Loucy (cell line): ENCODE measurements around the gene COQ10B.

Experiments used
- H2AFZ ChIP-seq: fragments of 200-600 bp; sonication (generic); 2 replicates; pipeline ENCODE4 v1.6.0; 2016; ENCODE audit warnings: antibody characterized with exemption, mild to moderate bottlenecking, low read length, moderate library complexity
- H3F3A ChIP-seq: fragments of 200-600 bp; 2 replicates; pipeline ENCODE4 v1.6.0; 2016; ENCODE audit warnings: antibody characterized with exemption, low read depth, mild to moderate bottlenecking
- H3K27me3 ChIP-seq: fragments of 200-600 bp; sonication (generic); 2 replicates; pipeline ENCODE4 v1.6.1; 2014; ENCODE audit warnings: low read length, mild to moderate bottlenecking; ENCODE audit not compliant: insufficient read depth, poor library complexity, severe bottlenecking
- H3K36me3 ChIP-seq: fragments of 200-600 bp; sonication (generic); 2 replicates; pipeline ENCODE4 v1.6.1; 2016; ENCODE audit warnings: low read length; ENCODE audit not compliant: insufficient read depth
- H3K4me1 ChIP-seq: fragments of 200-600 bp; sonication (generic); 2 replicates; pipeline ENCODE4 v1.5.1; 2014; ENCODE audit warnings: low read length, mild to moderate bottlenecking; ENCODE audit not compliant: insufficient read depth, poor library complexity, severe bottlenecking
- H3K4me2 ChIP-seq: fragments of 200-600 bp; sonication (generic); 2 replicates; pipeline ENCODE4 v1.6.0; 2014; ENCODE audit warnings: antibody characterized with exemption, low read length, low read depth, mild to moderate bottlenecking; ENCODE audit not compliant: poor library complexity, severe bottlenecking
- H3K4me3 ChIP-seq: fragments of 200-600 bp; sonication (generic); 2 replicates; pipeline ENCODE4 v1.5.1; 2014; ENCODE audit warnings: low read length, mild to moderate bottlenecking, mixed read lengths; ENCODE audit not compliant: poor library complexity, severe bottlenecking
- H3K79me2 ChIP-seq: fragments of 200-600 bp; sonication (generic); 2 replicates; pipeline ENCODE4 v1.6.1; 2014; ENCODE audit warnings: low read length; ENCODE audit not compliant: insufficient read depth
- H3K9ac ChIP-seq: fragments of 200-600 bp; sonication (generic); 2 replicates; pipeline ENCODE4 v1.6.0; 2014; ENCODE audit warnings: mild to moderate bottlenecking, low read depth, low read length, moderate library complexity; ENCODE audit not compliant: poor library complexity, severe bottlenecking
- H3K9me2 ChIP-seq: fragments of 200-600 bp; sonication (generic); replicated peaks from 2 replicates; pipeline ENCODE4 v1.6.1; 2016; ENCODE audit warnings: low read depth, low read length, mixed read lengths
- H3K9me3 ChIP-seq: fragments of 200-600 bp; sonication (generic); 2 replicates; pipeline ENCODE4 v1.6.1; 2014; ENCODE audit warnings: mild to moderate bottlenecking, antibody characterized with exemption, low read length, low read depth; ENCODE audit not compliant: insufficient read depth
- H4K20me1 ChIP-seq: fragments of 200-600 bp; sonication (generic); 2 replicates; pipeline ENCODE4 v1.6.0; 2014; ENCODE audit warnings: antibody characterized with exemption, low read length, mild to moderate bottlenecking; ENCODE audit not compliant: insufficient read depth, poor library complexity, severe bottlenecking
- CTCF ChIP-seq: fragments of 200-600 bp; sonication (generic); conservative IDR thresholded peaks from 2 replicates; pipeline ENCODE4 v1.5.1; 2014; ENCODE audit warnings: mild to moderate bottlenecking, antibody characterized with exemption, low read length
- EZH2phosphoT487 ChIP-seq: fragments of 200-600 bp; IDR thresholded peaks from 2 replicates; pipeline ENCODE4 v1.6.1; 2018; ENCODE audit warnings: antibody characterized with exemption, mild to moderate bottlenecking, moderate library complexity, borderline replicate concordance

Gene COQ10B

GRCh38 chr2:197516393-197516761 is 63.0 kb downstream of the COQ10B start:
- Histone ChIP-seq H4K20me1 (peaks cover 34% of the 10 kb centered on the region), H3K36me3 (no peaks in the 10 kb centered on the region), H3K4me3 (peak overlapping the region; percentile 84), H3K4me1 (peaks cover 40% of the 10 kb centered on the region), H3K27me3 (no peaks in the 10 kb centered on the region), H3K9me3 (no peaks in the 10 kb centered on the region), H3K4me2 (peak overlapping the region; percentile 78), H3K79me2 (peaks cover 69% of the 10 kb centered on the region), H3F3A (no peaks in the 10 kb centered on the region), H3K9me2 (no peaks in the 10 kb centered on the region), H3K9ac (peak overlapping the region; percentile 92), H2AFZ (peak overlapping the region; percentile 74)
- no peak for TF ChIP-seq CTCF
- TF ChIP-seq EZH2phosphoT487 = no peak

- no peaks in the 10 kb centered on the region for H3K36me3 ChIP-seq
- no peaks in the 10 kb centered on the region for H3K9me3 ChIP-seq
- peak overlapping the region; percentile 78 for H3K4me2 ChIP-seq
- H3K79me2 ChIP-seq = peaks cover 76% of the 10 kb centered on the region
- no peaks in the 10 kb centered on the region for H3F3A ChIP-seq
- H2AFZ ChIP-seq = no peak overlapping the region
- TF ChIP-seq EZH2phosphoT487 (no peak), CTCF (no peak)
- no peaks in the 10 kb centered on the region for H3K9me2 ChIP-seq
- peak overlapping the region; percentile 84 for H3K4me3 ChIP-seq
- peak overlapping the region; percentile 92 for H3K9ac ChIP-seq
- H3K4me1 ChIP-seq = peaks cover 40% of the 10 kb centered on the region
- H3K27me3 ChIP-seq = no peaks in the 10 kb centered on the region
- H4K20me1 ChIP-seq = peaks cover 37% of the 10 kb centered on the region
Measured at GRCh38 chr2:197517150-197517549, 63.8 kb downstream of the COQ10B start.
